H1 (cell line): ENCODE results near the gene SS18L1. TPM values are rescaled to one million over a fixed set of nuclear protein-coding genes. Genes with fewer than 3 reads are reported as not detected.

Experiments used
- CTCF ChIA-PET: fragments of 300-600 bp; sonication (Branson Sonifier 250); formaldehyde crosslinking; loops from one replicate; lab custom pipeline; 2021; ENCODE audit not compliant: partially characterized antibody; lab: Charles Lee
- POLR2A ChIA-PET: fragments of 300-600 bp; sonication (Branson Sonifier 250); formaldehyde crosslinking; loops from one replicate; lab custom pipeline; 2021; ENCODE audit warnings: inconsistent platforms; ENCODE audit not compliant: partially characterized antibody; lab: Charles Lee
- DNase-seq, 2 experiments: peaks; one replicate each; pipeline versions ENCODE4 v3.0.0 to v3.0.0-alpha.2; 2010 to 2022; ENCODE audit warnings: low spot score in 2 of 2, low read depth in 1 of 2, mixed read lengths in 1 of 2
- FAIRE-seq: peaks from 2 replicates; lab custom pipeline; 2011; peaks lifted over from hg19 to GRCh38; lab: Jason Lieb, UNC
- H2AFZ ChIP-seq: 2 replicates; pipeline ENCODE4 v1.8.1; 2012; ENCODE audit warnings: low read length, inconsistent platforms
- H2AK5ac ChIP-seq: 2 replicates; pipeline ENCODE4 v1.6.1; 2013; ENCODE audit warnings: low read depth, low read length
- H2BK120ac ChIP-seq: replicated peaks from 2 replicates; pipeline ENCODE3; 2013; ENCODE audit warnings: low read depth, low read length, inconsistent platforms
- H2BK12ac ChIP-seq: 2 replicates; pipeline ENCODE4 v1.6.1; 2013; ENCODE audit warnings: low read depth, low read length
- H2BK15ac ChIP-seq: 2 replicates; pipeline ENCODE4 v1.6.1; 2013; ENCODE audit warnings: low read length
- H2BK20ac ChIP-seq: 2 replicates; pipeline ENCODE4 v1.6.1; 2013; ENCODE audit warnings: low read length
- H2BK5ac ChIP-seq: 2 replicates; pipeline ENCODE4 v1.6.1; 2013; ENCODE audit warnings: low read depth, low read length
- H3K14ac ChIP-seq: 2 replicates; pipeline ENCODE4 v1.6.1; 2013; ENCODE audit warnings: inconsistent platforms; ENCODE audit not compliant: insufficient read length
- H3K18ac ChIP-seq: 2 replicates; pipeline ENCODE4 v1.6.1; 2013; ENCODE audit warnings: low read length; ENCODE audit errors: extremely low read depth
- H3K23ac ChIP-seq: 2 replicates; pipeline ENCODE4 v1.6.1; 2013; ENCODE audit warnings: inconsistent platforms; ENCODE audit not compliant: insufficient read length
- H3K23me2 ChIP-seq: 2 replicates; pipeline ENCODE4 v1.6.1; 2013; ENCODE audit warnings: low read depth, low read length
- H3K27ac ChIP-seq: 2 replicates; pipeline ENCODE4 v1.6.1; 2011; ENCODE audit warnings: low read depth, low read length, inconsistent platforms
- H3K27me3 ChIP-seq, 4 experiments: replicated peaks in 1 of 4; 1 replicate in 1 of 4; 2 replicates in 3 of 4; pipeline versions ENCODE4 v1.6.1 to v1.8.1; 2011 to 2013; ENCODE audit warnings: low read length in 3 of 4, mild to moderate bottlenecking in 3 of 4, inconsistent platforms in 2 of 4, mixed read lengths in 2 of 4, moderate library complexity in 1 of 4; ENCODE audit not compliant: control insufficient read depth in 3 of 4, insufficient read depth in 3 of 4; ENCODE audit errors: extremely low read depth in 1 of 4
- H3K36me3 ChIP-seq, 4 experiments: 2 replicates each; pipeline versions ENCODE4 v1.6.1 to v1.8.1; 2011 to 2013; ENCODE audit warnings: mild to moderate bottlenecking in 4 of 4, low read length in 3 of 4, moderate library complexity in 2 of 4, control low read depth in 1 of 4, inconsistent platforms in 1 of 4; ENCODE audit not compliant: insufficient read depth in 4 of 4, control insufficient read depth in 2 of 4
- H3K4ac ChIP-seq: replicated peaks from 2 replicates; pipeline ENCODE3; 2013; ENCODE audit warnings: low read length, low read depth, mixed read lengths, inconsistent platforms; ENCODE audit not compliant: insufficient read length
- H3K4me1 ChIP-seq, 4 experiments: replicated peaks in 1 of 4; 1 replicate in 1 of 4; 2 replicates in 3 of 4; pipeline versions ENCODE4 v1.6.1 to v1.8.1; 2011 to 2013; ENCODE audit warnings: low read length in 3 of 4, inconsistent platforms in 2 of 4, mixed read lengths in 1 of 4; ENCODE audit not compliant: insufficient read depth in 4 of 4, control insufficient read depth in 3 of 4
- H3K4me2 ChIP-seq, 2 experiments: 2 replicates each; pipeline versions ENCODE4 v1.6.1 to v1.8.1; 2011 to 2013; ENCODE audit warnings: low read depth in 2 of 2, low read length in 2 of 2, control low read depth in 1 of 2, inconsistent platforms in 1 of 2, mild to moderate bottlenecking in 1 of 2; ENCODE audit not compliant: insufficient read depth in 1 of 2
- H3K4me3 ChIP-seq, 4 experiments: fragments of 200-600, 300-600 bp in 1 of 4; sonication (generic), shearing (Covaris generic), sonication (Bioruptor Twin) in 1 of 4; 2 replicates each; pipeline versions ENCODE4 v1.5.1 to v1.8.1; 2011 to 2016; ENCODE audit warnings: low read length in 4 of 4, low read depth in 3 of 4, control low read depth in 2 of 4, inconsistent platforms in 2 of 4, mild to moderate bottlenecking in 2 of 4, mixed read lengths in 1 of 4, moderate library complexity in 1 of 4; ENCODE audit not compliant: insufficient read depth in 2 of 4; ENCODE audit errors: extremely low read depth in 1 of 4
- H3K56ac ChIP-seq: replicated peaks from 2 replicates; pipeline ENCODE3; 2013; ENCODE audit warnings: low read depth, mild to moderate bottlenecking, mixed read lengths, low read length, inconsistent platforms; ENCODE audit not compliant: insufficient read length
- H3K79me1 ChIP-seq: 2 replicates; pipeline ENCODE4 v1.6.1; 2013; ENCODE audit warnings: low read depth, low read length, control low read depth
- H3K79me2 ChIP-seq, 2 experiments: 2 replicates each; pipeline versions ENCODE4 v1.6.1 to v1.8.1; 2012 to 2013; ENCODE audit warnings: low read length in 2 of 2, mild to moderate bottlenecking in 2 of 2, inconsistent platforms in 1 of 2; ENCODE audit not compliant: insufficient read depth in 2 of 2, control insufficient read depth in 1 of 2
- H3K9ac ChIP-seq, 4 experiments: replicated peaks in 1 of 4; 1 replicate in 1 of 4; 2 replicates in 3 of 4; pipeline versions ENCODE4 v1.6.1 to v1.8.1; 2011 to 2013; ENCODE audit warnings: low read depth in 3 of 4, low read length in 3 of 4, control low read depth in 2 of 4, mild to moderate bottlenecking in 2 of 4, moderate library complexity in 2 of 4, inconsistent platforms in 1 of 4; ENCODE audit errors: extremely low read depth in 1 of 4
- H3K9me3 ChIP-seq, 2 experiments: 2 replicates each; pipeline versions ENCODE4 v1.6.1 to v1.8.1; 2012 to 2013; ENCODE audit warnings: mild to moderate bottlenecking in 2 of 2, moderate library complexity in 2 of 2, control low read depth in 1 of 2, inconsistent platforms in 1 of 2, low read depth in 1 of 2, low read length in 1 of 2, mixed read lengths in 1 of 2; ENCODE audit not compliant: insufficient read depth in 2 of 2
- H4K20me1 ChIP-seq, 2 experiments: replicated peaks in 1 of 2; 2 replicates each; pipeline versions ENCODE3 to v1.8.1; 2011 to 2013; ENCODE audit warnings: inconsistent platforms in 2 of 2, low read length in 2 of 2, mild to moderate bottlenecking in 1 of 2; ENCODE audit not compliant: insufficient read depth in 2 of 2, control insufficient read depth in 1 of 2
- H4K5ac ChIP-seq: 2 replicates; pipeline ENCODE4 v1.6.1; 2013; ENCODE audit warnings: low read length, low read depth, mixed read lengths, inconsistent platforms; ENCODE audit not compliant: insufficient read length
- H4K8ac ChIP-seq: 2 replicates; pipeline ENCODE4 v1.8.0; 2013; ENCODE audit warnings: mild to moderate bottlenecking, moderate library complexity, low read length, inconsistent platforms; ENCODE audit not compliant: insufficient read depth; ENCODE audit errors: extremely low read depth
- H4K91ac ChIP-seq: replicated peaks from 2 replicates; pipeline ENCODE3; 2013; ENCODE audit warnings: low read length, mixed read lengths, inconsistent platforms; ENCODE audit not compliant: insufficient read length
- CHD1 ChIP-seq: IDR thresholded peaks from 2 replicates; pipeline ENCODE4 v1.6.1; 2012; ENCODE audit warnings: low read depth, low read length, improper control_type of control experiment
- CREB1 ChIP-seq: IDR thresholded peaks from 2 replicates; pipeline ENCODE4 v1.6.1; 2012; ENCODE audit warnings: inconsistent platforms
- E2F6 ChIP-seq: IDR thresholded peaks from 2 replicates; pipeline ENCODE4 v1.6.1; 2012; ENCODE audit warnings: inconsistent platforms
- KDM1A ChIP-seq: fragments of 200-600, 300-600 bp; sonication (generic); IDR thresholded peaks from 2 replicates; pipeline ENCODE4 v1.7.1; 2016; ENCODE audit warnings: mild to moderate bottlenecking, low read length, borderline replicate concordance
- KDM4A ChIP-seq: IDR thresholded peaks from one replicate; pipeline ENCODE4 v1.7.1; 2012; ENCODE audit warnings: low read depth, mild to moderate bottlenecking, moderate library complexity, low read length, inconsistent platforms; ENCODE audit not compliant: severe bottlenecking
- MAFK ChIP-seq: IDR thresholded peaks from 2 replicates; pipeline ENCODE4 v1.6.1; 2012; ENCODE audit warnings: low read depth, mild to moderate bottlenecking, improper control_type of control experiment, low read length
- POLR2AphosphoS5 ChIP-seq: IDR thresholded peaks from 2 replicates; pipeline ENCODE4 v1.6.1; 2011; ENCODE audit warnings: low read depth, low read length
- POU5F1 ChIP-seq: IDR thresholded peaks from 2 replicates; pipeline ENCODE4 v1.6.1; 2011; ENCODE audit warnings: low read depth, mild to moderate bottlenecking, low read length, moderate library complexity
- RFX5 ChIP-seq: IDR thresholded peaks from 2 replicates; pipeline ENCODE4 v1.6.1; 2011; ENCODE audit warnings: low read depth, low read length, improper control_type of control experiment, borderline replicate concordance
- TAF7 ChIP-seq: optimal IDR thresholded peaks from 2 replicates; pipeline ENCODE3; 2011; ENCODE audit warnings: low read depth, mild to moderate bottlenecking, inconsistent platforms, low read length, moderate library complexity, borderline replicate concordance
- USF2 ChIP-seq: IDR thresholded peaks from 2 replicates; pipeline ENCODE4 v1.6.1; 2011; ENCODE audit warnings: low read length, improper control_type of control experiment
- WGBS, 2 experiments: shearing (Covaris generic) in 1 of 2; methylation state at CpG; one replicate each; pipeline versions ENCODE4 v1.1.6 to v1.1.7; 2013 to 2015; ENCODE audit warnings: low lambda C conversion rate in 2 of 2, mixed read lengths in 2 of 2, inconsistent platforms in 1 of 2, low coverage in 1 of 2, missing lambda C conversion rate in 1 of 2; ENCODE audit not compliant: insufficient replicate concordance in 2 of 2, insufficient coverage in 1 of 2, insufficient read length in 1 of 2; ENCODE audit errors: extremely low coverage in 1 of 2, missing lambda C conversion rate in 1 of 2; 5-methylcytosine and 5-hydroxymethylcytosine counted together
- polyA plus RNA-seq, 7 experiments: library from polyadenylated mRNA; depleted of rRNA in 3 of 7; stranded (reverse) in 5 of 7; unstranded in 2 of 7; fragments of >200 nt in 5 of 7; fragments of 200-250 nt in 2 of 7; gene quantifications; 1 replicate in 5 of 7; 2 replicates in 1 of 7; 4 replicates in 1 of 7; pipeline versions ENCODE4 v1.2.1 to v1.2.3, GENCODE V29; 2011 to 2013; ENCODE audit warnings: missing spikeins in 2 of 7, mixed read lengths in 2 of 7
- total RNA-seq: library from RNA; stranded (reverse); fragmentation: NEBNext Ultra II Directional; extraction: Animal tissue kit (Norgen Biotek cat#: 25700); gene quantifications from 2 replicates; pipeline ENCODE4 v1.2.1, GENCODE V29; 2021

The SS18L1 gene
- total and polyA plus RNA-seq, 2 of the 8 experiments (the other 6 are each of a cell fraction or from before 2014, with no cell fraction given): 28.4 to 29.7 TPM

DNA sequence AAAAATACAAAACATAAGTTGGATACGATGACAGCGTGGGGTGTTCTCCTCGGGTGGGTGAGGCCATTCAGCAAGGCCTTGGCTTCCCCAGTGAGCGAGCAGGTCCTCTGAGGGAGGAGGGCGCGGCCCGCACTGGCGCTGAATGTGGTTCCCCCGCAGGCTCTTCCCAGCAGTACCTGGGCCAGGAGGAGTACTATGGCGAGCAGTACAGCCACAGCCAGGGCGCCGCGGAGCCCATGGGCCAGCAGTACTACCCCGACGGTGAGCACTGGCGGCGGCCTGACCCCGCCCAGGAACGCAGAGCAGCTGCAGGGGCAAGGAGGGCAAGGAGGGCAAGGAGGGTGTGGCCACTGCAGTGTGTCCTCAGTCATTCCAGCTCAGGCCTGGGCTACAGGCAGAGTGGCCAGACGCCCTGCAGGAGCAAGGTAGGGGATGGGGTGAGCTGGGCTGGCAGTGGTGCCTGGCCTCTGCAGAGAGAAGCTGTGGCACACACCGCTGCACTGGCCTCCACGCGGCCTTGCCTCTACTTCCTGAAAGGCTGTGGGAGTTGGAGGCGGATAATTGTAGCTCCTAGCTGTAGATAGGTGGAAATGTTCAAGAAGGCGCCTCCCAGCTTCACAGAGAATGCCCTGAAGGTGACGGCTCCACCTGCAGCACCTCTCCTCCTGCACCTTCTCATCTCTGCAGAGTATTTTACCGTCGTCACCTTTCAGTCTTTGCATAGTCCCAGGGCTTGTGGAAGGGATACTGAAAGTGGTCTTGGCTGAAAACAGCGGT is 20.6 kb downstream of the SS18L1 start:
- Histone ChIP-seq H4K8ac (no peak overlapping the region), H4K20me1 (peaks cover 9 to 35% of the 10 kb centered on the region in 2 experiments), H3K27ac (no peak overlapping the region), H3K4me2 (no peak overlapping the region), H3K14ac (no peak overlapping the region), H4K5ac (no peak overlapping the region), H3K9ac (no peak overlapping the region), H3K79me2 (peaks cover 0 to 8% of the 10 kb centered on the region in 2 experiments; a peak in 1 of 4 replicates), H3K79me1 (peaks cover 5% of the 10 kb centered on the region; the same call in 1 of the 2 replicates), H3K9me3 (no peaks in the 10 kb centered on the region), H2BK20ac (no peak overlapping the region), H3K23me2 (no peaks in the 10 kb centered on the region), H3K36me3 (peaks cover 11 to 55% (median 34%) of the 10 kb centered on the region in 4 experiments), H3K56ac (no peak overlapping the region), H4K91ac (no peak overlapping the region), H2BK12ac (no peak overlapping the region), H3K4me1 (no peaks in the 10 kb centered on the region), H2BK15ac (no peak overlapping the region), H2AK5ac (no peak overlapping the region), H2AFZ (no peak overlapping the region), H2BK5ac (no peak overlapping the region), H3K23ac (no peak overlapping the region), H3K4me3 (no peak overlapping the region), H3K27me3 (no peaks in the 10 kb centered on the region), H3K18ac (no peak overlapping the region), H3K4ac (no peak overlapping the region), H2BK120ac (no peak overlapping the region)
- 93% methylated on average over 29 of the region's 29 CpGs; no CpG with 5 or more reads in 1 of the 2 experiments for WGBS, 2 experiments
- POLR2A ChIA-PET: no interaction called here
- FAIRE-seq: no peak
- CTCF ChIA-PET: interaction anchor here (0.9 to 2.1 kb wide), 3 partner anchors 8 to 11 kb away, joined by 3 to 6 read pairs (median 4); no protein-coding TSS in a partner anchor
- no peak for DNase-seq
- TF ChIP-seq TAF7 (no peak), POLR2AphosphoS5 (no peak), RFX5 (no peak), E2F6 (no peak), MAFK (no peak), CREB1 (no peak), KDM4A (no peak), KDM1A (no peak), USF2 (no peak), CHD1 (no peak), POU5F1 (no peak)
